ENCODE measurements around the gene ANKS1B.

ANKS1B gene

GRCh38 chr12:99176871-99177270 is 807.9 kb downstream of the ANKS1B start:
- Histone ChIP-seq H3K4me2 (ENCODE audit: low read length) (no peak overlapping the region), H3K79me2 (ENCODE audit: insufficient read depth, low read length) (no peaks in the 10 kb centered on the region), H3K27ac (ENCODE audit: low read depth, low read length, poor library complexity, severe bottlenecking) (no peak overlapping the region), H4K20me1 (ENCODE audit: insufficient read depth, low read length) (no peaks in the 10 kb centered on the region), H3K9me2 (ENCODE audit: low read depth, low read length) (no peaks in the 10 kb centered on the region), H3K4me3 (ENCODE audit: low read depth, low read length, poor library complexity, severe bottlenecking) (no peak overlapping the region), H3K4me1 (ENCODE audit: insufficient read depth, low read length, severe bottlenecking) (no peaks in the 10 kb centered on the region), H2AFZ (ENCODE audit: low read length) (no peak overlapping the region), H3K27me3 (ENCODE audit: insufficient read depth, low read length) (no peaks in the 10 kb centered on the region), H3K36me3 (ENCODE audit: insufficient read depth, low read length) (no peaks in the 10 kb centered on the region), H3K9ac (ENCODE audit: low read length) (no peak overlapping the region), H3F3A (ENCODE audit: insufficient read depth, low read length) (no peaks in the 10 kb centered on the region), H3K9me3 (ENCODE audit: low read length) (no peaks in the 10 kb centered on the region)
- TF ChIP-seq EZH2 (IDR thresholded peaks at IDR 0.05; ENCODE audit: borderline replicate concordance, low read length) (no peak), CTCF (IDR thresholded peaks at IDR 0.05; ENCODE audit: low read length) (no peak)

GRCh38 chr12:99170461-99170860 is 814.3 kb downstream of the ANKS1B start:
- no peak for TF ChIP-seq CTCF (IDR thresholded peaks at IDR 0.05; ENCODE audit: low read length)
- H3K4me2 ChIP-seq (ENCODE audit: low read length) = no peak overlapping the region
- H3K9ac ChIP-seq (ENCODE audit: low read length) = no peak overlapping the region
- H3F3A ChIP-seq (ENCODE audit: insufficient read depth, low read length) = no peaks in the 10 kb centered on the region
- no peaks in the 10 kb centered on the region for H3K9me2 ChIP-seq (ENCODE audit: low read depth, low read length)
- no peaks in the 10 kb centered on the region for H3K9me3 ChIP-seq (ENCODE audit: low read length)
- H3K4me1 ChIP-seq (ENCODE audit: insufficient read depth, low read length, severe bottlenecking) = no peaks in the 10 kb centered on the region
- H3K4me3 ChIP-seq (ENCODE audit: low read depth, low read length, poor library complexity, severe bottlenecking) = no peak overlapping the region
- H3K36me3 ChIP-seq (ENCODE audit: insufficient read depth, low read length) = no peaks in the 10 kb centered on the region
- H3K79me2 ChIP-seq (ENCODE audit: insufficient read depth, low read length) = no peaks in the 10 kb centered on the region
- H4K20me1 ChIP-seq (ENCODE audit: insufficient read depth, low read length) = no peaks in the 10 kb centered on the region
- no peaks in the 10 kb centered on the region for H3K27me3 ChIP-seq (ENCODE audit: insufficient read depth, low read length)
- H3K27ac ChIP-seq (ENCODE audit: low read depth, low read length, poor library complexity, severe bottlenecking) = no peak overlapping the region
- no peak overlapping the region for H2AFZ ChIP-seq (ENCODE audit: low read length)

- H4K20me1 ChIP-seq (ENCODE audit: insufficient read depth, low read length) = no peaks in the 10 kb centered on the region
- no peaks in the 10 kb centered on the region for H3F3A ChIP-seq (ENCODE audit: insufficient read depth, low read length)
- H3K4me2 ChIP-seq (ENCODE audit: low read length) = no peak overlapping the region
- H3K9ac ChIP-seq (ENCODE audit: low read length) = no peak overlapping the region
- H3K9me2 ChIP-seq (ENCODE audit: low read depth, low read length) = no peaks in the 10 kb centered on the region
- H3K4me1 ChIP-seq (ENCODE audit: insufficient read depth, low read length, severe bottlenecking) = no peaks in the 10 kb centered on the region
- no peaks in the 10 kb centered on the region for H3K27me3 ChIP-seq (ENCODE audit: insufficient read depth, low read length)
- H3K27ac ChIP-seq (ENCODE audit: low read depth, low read length, poor library complexity, severe bottlenecking) = no peak overlapping the region
- no peaks in the 10 kb centered on the region for H3K9me3 ChIP-seq (ENCODE audit: low read length)
- H2AFZ ChIP-seq (ENCODE audit: low read length) = no peak overlapping the region
- no peaks in the 10 kb centered on the region for H3K79me2 ChIP-seq (ENCODE audit: insufficient read depth, low read length)
- no peak overlapping the region for H3K4me3 ChIP-seq (ENCODE audit: low read depth, low read length, poor library complexity, severe bottlenecking)
- no peaks in the 10 kb centered on the region for H3K36me3 ChIP-seq (ENCODE audit: insufficient read depth, low read length)
- TF ChIP-seq CTCF (IDR thresholded peaks at IDR 0.05; ENCODE audit: low read length) = no peak
Observed at GRCh38 chr12:99170037-99170436, 814.7 kb downstream of the ANKS1B start.

Measured in OCI-LY1 (cell line).